OCI-M2 (cell line): ENCODE data around the gene SGK1.
"Not testable (repeated sequence)": the region's sequence is repeated elsewhere in the genome, so short reads cannot be mapped to it uniquely, and the experiment has no call there.

Source experiments
- DNase-seq: peaks from one replicate; lab custom pipeline; 2025; ENCODE audit not compliant: unreplicated experiment; lab: John Stamatoyannopoulos, UW

SGK1 gene

GRCh38 chr6:134255280-134255679 is 62.6 kb downstream of the SGK1 start:
- not testable (repeated sequence) for DNase-seq

- DNase-seq = no peak
Measured at GRCh38 chr6:134254118-134254517, 63.8 kb downstream of the SGK1 start.

GRCh38 chr6:134253681-134254080 is 64.2 kb downstream of the SGK1 start:
- DNase-seq = no peak

- no peak for DNase-seq
Measured at GRCh38 chr6:134251320-134251719, 66.6 kb downstream of the SGK1 start.

- DNase-seq = no peak
Measured at GRCh38 chr6:134250776-134251175, 67.1 kb downstream of the SGK1 start.

GRCh38 chr6:134249759-134250602 is 67.9 kb downstream of the SGK1 start:
- no peak for DNase-seq

- no peak for DNase-seq
Measured at GRCh38 chr6:134249239-134249758, 68.6 kb downstream of the SGK1 start.

GRCh38 chr6:134247844-134248580 is 69.9 kb downstream of the SGK1 start:
- no peak for DNase-seq

- DNase-seq = no peak
Measured at GRCh38 chr6:134247231-134247833, 70.6 kb downstream of the SGK1 start.

GRCh38 chr6:134245706-134246105 is 72.2 kb downstream of the SGK1 start:
- DNase-seq = no peak

- no peak for DNase-seq
Measured at GRCh38 chr6:134245041-134245440, 72.9 kb downstream of the SGK1 start.

- no peak for DNase-seq
Measured at GRCh38 chr6:134240665-134241431, 77.1 kb downstream of the SGK1 start.

GRCh38 chr6:134238960-134239795 is 78.7 kb downstream of the SGK1 start:
- no peak for DNase-seq

- DNase-seq = no peak
Measured at GRCh38 chr6:134238006-134238405, 79.9 kb downstream of the SGK1 start.

GRCh38 chr6:134235937-134236751 is 81.8 kb downstream of the SGK1 start:
- no peak for DNase-seq

GRCh38 chr6:134235334-134235733 is 82.6 kb downstream of the SGK1 start:
- not testable (repeated sequence) for DNase-seq

GRCh38 chr6:134233180-134233955 is 84.5 kb downstream of the SGK1 start:
- no peak for DNase-seq

- no peak for DNase-seq
Measured at GRCh38 chr6:134230940-134231339, 87.0 kb downstream of the SGK1 start.
